Measurements from ENCODE around the gene KRTAP2-2. TPM values are rescaled to one million over a fixed set of nuclear protein-coding genes. Genes with fewer than 3 reads are reported as not detected.

The KRTAP2-2 gene
- total and polyA plus RNA-seq, 2 of the 4 experiments (the other 2 are of a cell fraction), result 0.17 TPM; not detected in 1

- no peaks in the 10 kb centered on the region for H3K36me3 ChIP-seq (ENCODE audit: control insufficient read depth, insufficient read depth, low read length)
- no peak overlapping the region for H3K27ac ChIP-seq (ENCODE audit: insufficient read depth, low read length)
- H3K9me1 ChIP-seq (ENCODE audit: insufficient read depth, low read length), result 0 out of 2 replicates have a peak, but pooled peaks cover 2% of the 10 kb centered on the region
- TF ChIP-seq, protein P1, sequence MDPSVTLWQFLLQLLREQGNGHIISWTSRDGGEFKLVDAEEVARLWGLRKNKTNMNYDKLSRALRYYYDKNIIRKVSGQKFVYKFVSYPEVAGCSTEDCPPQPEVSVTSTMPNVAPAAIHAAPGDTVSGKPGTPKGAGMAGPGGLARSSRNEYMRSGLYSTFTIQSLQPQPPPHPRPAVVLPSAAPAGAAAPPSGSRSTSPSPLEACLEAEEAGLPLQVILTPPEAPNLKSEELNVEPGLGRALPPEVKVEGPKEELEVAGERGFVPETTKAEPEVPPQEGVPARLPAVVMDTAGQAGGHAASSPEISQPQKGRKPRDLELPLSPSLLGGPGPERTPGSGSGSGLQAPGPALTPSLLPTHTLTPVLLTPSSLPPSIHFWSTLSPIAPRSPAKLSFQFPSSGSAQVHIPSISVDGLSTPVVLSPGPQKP (IDR thresholded peaks at IDR 0.05; ENCODE audit: borderline replicate concordance, low read depth, low read length), result no peak
- TF ChIP-seq, protein P2, sequence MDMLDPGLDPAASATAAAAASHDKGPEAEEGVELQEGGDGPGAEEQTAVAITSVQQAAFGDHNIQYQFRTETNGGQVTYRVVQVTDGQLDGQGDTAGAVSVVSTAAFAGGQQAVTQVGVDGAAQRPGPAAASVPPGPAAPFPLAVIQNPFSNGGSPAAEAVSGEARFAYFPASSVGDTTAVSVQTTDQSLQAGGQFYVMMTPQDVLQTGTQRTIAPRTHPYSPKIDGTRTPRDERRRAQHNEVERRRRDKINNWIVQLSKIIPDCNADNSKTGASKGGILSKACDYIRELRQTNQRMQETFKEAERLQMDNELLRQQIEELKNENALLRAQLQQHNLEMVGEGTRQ (IDR thresholded peaks at IDR 0.05; ENCODE audit: low read depth, low read length), result no peak
- no peak for TF ChIP-seq CEBPB (IDR thresholded peaks at IDR 0.05; ENCODE audit: low read depth, low read length)
- TF ChIP-seq BHLHE40 (IDR thresholded peaks at IDR 0.05; ENCODE audit: low read depth, low read length), result no peak
- TF ChIP-seq MAZ (IDR thresholded peaks at IDR 0.05; ENCODE audit: borderline replicate concordance, low read depth, low read length), result no peak
- no peak for TF ChIP-seq FOS (IDR thresholded peaks at IDR 0.05; ENCODE audit: low read depth, low read length)
- TF ChIP-seq RAD21 (IDR thresholded peaks at IDR 0.05; ENCODE audit: low read length), result no peak
- no peak for TF ChIP-seq NFE2L2 (IDR thresholded peaks at IDR 0.05; ENCODE audit: low read depth, low read length)
- no peak for TF ChIP-seq CTCF (conservative IDR thresholded peaks at IDR 0.05; ENCODE audit: low read depth, low read length)
- no peak for TF ChIP-seq MXI1 (IDR thresholded peaks at IDR 0.05; ENCODE audit: borderline replicate concordance, low read depth, low read length)
- no peak for TF ChIP-seq POLR2A (IDR thresholded peaks at IDR 0.05; ENCODE audit: low read depth, low read length)
- TF ChIP-seq MAFK (IDR thresholded peaks at IDR 0.05; ENCODE audit: low read depth, low read length), result no peak
- no peak for TF ChIP-seq SMC3 (IDR thresholded peaks at IDR 0.05; ENCODE audit: low read depth, low read length)
- no peak for TF ChIP-seq CHD1 (IDR thresholded peaks at IDR 0.05; ENCODE audit: low read depth, low read length)
- TF ChIP-seq RCOR1 (IDR thresholded peaks at IDR 0.05; ENCODE audit: insufficient replicate concordance, low read length), result no peak
- no peak for TF ChIP-seq RFX5 (IDR thresholded peaks at IDR 0.05; ENCODE audit: low read depth, low read length)
- H3K4me3 ChIP-seq (ENCODE audit: insufficient read depth, low read depth, low read length), result no peak overlapping the region
- no peak for DNase-seq
- H2BK5ac ChIP-seq (ENCODE audit: low read depth, low read length, poor library complexity, severe bottlenecking), result no peak overlapping the region
- WGBS, 2 experiments (ENCODE audit: extremely low coverage in 2 of 2, insufficient read length in 1 of 2), result no CpG with 5 or more reads among the region's 2 CpGs
- no peak overlapping the region for H2BK120ac ChIP-seq (ENCODE audit: low read depth, low read length)
- no peak overlapping the region for H3K9ac ChIP-seq (ENCODE audit: low read depth, low read length)
- no peak overlapping the region for H3K4me2 ChIP-seq (ENCODE audit: low read depth, low read length)
- H2BK15ac ChIP-seq (ENCODE audit: low read depth, low read length), result no peak overlapping the region
- H4K91ac ChIP-seq (ENCODE audit: insufficient read depth, low read depth, low read length), result no peak overlapping the region
- in situ Hi-C loops (cut with MboI; ENCODE audit: low sequenced_read_pairs) (no loop called here), intact Hi-C loops (cut with micrococcal nuclease) (no loop called here), dilution Hi-C loops (cut with HindIII; ENCODE audit: low sequenced_read_pairs, unreplicated experiment) (no loop called here)
- H3K79me1 ChIP-seq (ENCODE audit: low read depth in 1 of 2, low read length in 2 of 2), result no peaks in the 10 kb centered on the region
- H3K4me1 ChIP-seq (ENCODE audit: control insufficient read depth, insufficient read depth, low read length), result peaks cover 2% of the 10 kb centered on the region; the same call in 1 of the 2 replicates
- no peak overlapping the region for H2BK20ac ChIP-seq (ENCODE audit: low read depth, low read length)
- H4K5ac ChIP-seq (ENCODE audit: low read depth, low read length), result no peak overlapping the region
- no peak overlapping the region for H2AK9ac ChIP-seq (replicated peaks; ENCODE audit: low read depth, low read length, poor library complexity)
- ChIA-PET CTCF (no interaction called here), POLR2A (ENCODE audit: unreplicated experiment) (no interaction called here)
- no peak overlapping the region for H2AFZ ChIP-seq (replicated peaks; ENCODE audit: low read length, poor library complexity)
- no peak for ATAC-seq (ENCODE audit: low read depth)
- no peaks in the 10 kb centered on the region for H4K20me1 ChIP-seq (ENCODE audit: insufficient read depth, low read length)
- H3K27me3 ChIP-seq (ENCODE audit: control insufficient read depth, insufficient read depth, low read length), result no peaks in the 10 kb centered on the region
- no peak overlapping the region for H3K14ac ChIP-seq (replicated peaks; ENCODE audit: low read depth, low read length)
- H4K8ac ChIP-seq (ENCODE audit: low read depth in 2 of 2, low read length in 2 of 2), result no peak overlapping the region
- H3K56ac ChIP-seq (ENCODE audit: extremely low read depth, insufficient read depth, low read length), result no peak overlapping the region
- no peak overlapping the region for H3K23ac ChIP-seq (ENCODE audit: low read depth, low read length)
- H3K9me3 ChIP-seq (ENCODE audit: control insufficient read depth, insufficient read depth, low read length), result no peaks in the 10 kb centered on the region
- no peak overlapping the region for H2AK5ac ChIP-seq (ENCODE audit: low read depth, low read length)
- H3K4ac ChIP-seq (ENCODE audit: low read depth, low read length), result no peak overlapping the region
- no TSS peak for BruUV-seq (replicated peaks)
- no peak overlapping the region for H3K18ac ChIP-seq (ENCODE audit: low read depth, low read length)
Observed at GRCh38 chr17:41037853-41038350, 17.1 kb downstream of the KRTAP2-2 start.

All from IMR-90 (cell line).